Loucy (cell line): ENCODE data around the gene ARHGAP40.

Experiments used
- H2AFZ ChIP-seq: fragments of 200-600 bp; sonication (generic); 2 replicates; pipeline ENCODE4 v1.6.0; 2016; ENCODE audit warnings: antibody characterized with exemption, mild to moderate bottlenecking, low read length, moderate library complexity
- H3F3A ChIP-seq: fragments of 200-600 bp; 2 replicates; pipeline ENCODE4 v1.6.0; 2016; ENCODE audit warnings: antibody characterized with exemption, low read depth, mild to moderate bottlenecking
- H3K27me3 ChIP-seq: fragments of 200-600 bp; sonication (generic); 2 replicates; pipeline ENCODE4 v1.6.1; 2014; ENCODE audit warnings: low read length, mild to moderate bottlenecking; ENCODE audit not compliant: insufficient read depth, poor library complexity, severe bottlenecking
- H3K36me3 ChIP-seq: fragments of 200-600 bp; sonication (generic); 2 replicates; pipeline ENCODE4 v1.6.1; 2016; ENCODE audit warnings: low read length; ENCODE audit not compliant: insufficient read depth
- H3K4me1 ChIP-seq: fragments of 200-600 bp; sonication (generic); 2 replicates; pipeline ENCODE4 v1.5.1; 2014; ENCODE audit warnings: low read length, mild to moderate bottlenecking; ENCODE audit not compliant: insufficient read depth, poor library complexity, severe bottlenecking
- H3K4me2 ChIP-seq: fragments of 200-600 bp; sonication (generic); 2 replicates; pipeline ENCODE4 v1.6.0; 2014; ENCODE audit warnings: antibody characterized with exemption, low read length, low read depth, mild to moderate bottlenecking; ENCODE audit not compliant: poor library complexity, severe bottlenecking
- H3K4me3 ChIP-seq: fragments of 200-600 bp; sonication (generic); 2 replicates; pipeline ENCODE4 v1.5.1; 2014; ENCODE audit warnings: low read length, mild to moderate bottlenecking, mixed read lengths; ENCODE audit not compliant: poor library complexity, severe bottlenecking
- H3K79me2 ChIP-seq: fragments of 200-600 bp; sonication (generic); 2 replicates; pipeline ENCODE4 v1.6.1; 2014; ENCODE audit warnings: low read length; ENCODE audit not compliant: insufficient read depth
- H3K9ac ChIP-seq: fragments of 200-600 bp; sonication (generic); 2 replicates; pipeline ENCODE4 v1.6.0; 2014; ENCODE audit warnings: mild to moderate bottlenecking, low read depth, low read length, moderate library complexity; ENCODE audit not compliant: poor library complexity, severe bottlenecking
- H3K9me2 ChIP-seq: fragments of 200-600 bp; sonication (generic); replicated peaks from 2 replicates; pipeline ENCODE4 v1.6.1; 2016; ENCODE audit warnings: low read depth, low read length, mixed read lengths
- H3K9me3 ChIP-seq: fragments of 200-600 bp; sonication (generic); 2 replicates; pipeline ENCODE4 v1.6.1; 2014; ENCODE audit warnings: mild to moderate bottlenecking, antibody characterized with exemption, low read length, low read depth; ENCODE audit not compliant: insufficient read depth
- H4K20me1 ChIP-seq: fragments of 200-600 bp; sonication (generic); 2 replicates; pipeline ENCODE4 v1.6.0; 2014; ENCODE audit warnings: antibody characterized with exemption, low read length, mild to moderate bottlenecking; ENCODE audit not compliant: insufficient read depth, poor library complexity, severe bottlenecking
- EZH2phosphoT487 ChIP-seq: fragments of 200-600 bp; IDR thresholded peaks from 2 replicates; pipeline ENCODE4 v1.6.1; 2018; ENCODE audit warnings: antibody characterized with exemption, mild to moderate bottlenecking, moderate library complexity, borderline replicate concordance
- TF ChIP-seq, protein P1 (sequence below): fragments of 200-600 bp; sonication (generic); conservative IDR thresholded peaks from 2 replicates; pipeline ENCODE4 v1.5.1; 2014; ENCODE audit warnings: mild to moderate bottlenecking, antibody characterized with exemption, low read length

Gene ARHGAP40

DNA sequence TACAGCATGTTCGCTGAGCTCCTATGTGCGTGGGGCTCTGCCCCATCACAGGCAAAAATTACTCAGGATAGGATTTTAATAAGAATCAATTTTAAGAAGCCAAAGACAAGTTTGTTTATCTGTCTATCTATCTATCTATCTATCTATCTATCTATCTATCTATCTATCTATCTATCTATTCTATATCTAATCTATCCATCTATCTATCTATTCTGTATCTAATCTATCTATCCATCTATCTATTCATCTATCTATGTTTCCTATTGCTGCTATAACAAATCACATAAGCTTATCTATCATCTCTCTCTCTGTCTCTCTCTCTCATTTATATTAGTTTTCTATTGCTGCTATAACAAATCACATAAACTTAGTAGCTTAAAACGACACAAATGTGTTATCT is 1.7 kb downstream of the ARHGAP40 start:
- H3K4me1 ChIP-seq = no peaks in the 10 kb centered on the region
- no peak overlapping the region for H3K4me2 ChIP-seq
- no peak overlapping the region for H2AFZ ChIP-seq
- no peaks in the 10 kb centered on the region for H3K9me3 ChIP-seq
- H3K4me3 ChIP-seq = no peak overlapping the region
- no peaks in the 10 kb centered on the region for H3K9me2 ChIP-seq
- no peaks in the 10 kb centered on the region for H3K36me3 ChIP-seq
- no peak for TF ChIP-seq EZH2phosphoT487
- TF ChIP-seq, protein P1, sequence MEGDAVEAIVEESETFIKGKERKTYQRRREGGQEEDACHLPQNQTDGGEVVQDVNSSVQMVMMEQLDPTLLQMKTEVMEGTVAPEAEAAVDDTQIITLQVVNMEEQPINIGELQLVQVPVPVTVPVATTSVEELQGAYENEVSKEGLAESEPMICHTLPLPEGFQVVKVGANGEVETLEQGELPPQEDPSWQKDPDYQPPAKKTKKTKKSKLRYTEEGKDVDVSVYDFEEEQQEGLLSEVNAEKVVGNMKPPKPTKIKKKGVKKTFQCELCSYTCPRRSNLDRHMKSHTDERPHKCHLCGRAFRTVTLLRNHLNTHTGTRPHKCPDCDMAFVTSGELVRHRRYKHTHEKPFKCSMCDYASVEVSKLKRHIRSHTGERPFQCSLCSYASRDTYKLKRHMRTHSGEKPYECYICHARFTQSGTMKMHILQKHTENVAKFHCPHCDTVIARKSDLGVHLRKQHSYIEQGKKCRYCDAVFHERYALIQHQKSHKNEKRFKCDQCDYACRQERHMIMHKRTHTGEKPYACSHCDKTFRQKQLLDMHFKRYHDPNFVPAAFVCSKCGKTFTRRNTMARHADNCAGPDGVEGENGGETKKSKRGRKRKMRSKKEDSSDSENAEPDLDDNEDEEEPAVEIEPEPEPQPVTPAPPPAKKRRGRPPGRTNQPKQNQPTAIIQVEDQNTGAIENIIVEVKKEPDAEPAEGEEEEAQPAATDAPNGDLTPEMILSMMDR = no peak
- no peaks in the 10 kb centered on the region for H3F3A ChIP-seq
- H3K79me2 ChIP-seq = no peaks in the 10 kb centered on the region
- no peaks in the 10 kb centered on the region for H3K27me3 ChIP-seq
- H4K20me1 ChIP-seq = no peaks in the 10 kb centered on the region
- H3K9ac ChIP-seq = no peak overlapping the region

DNA sequence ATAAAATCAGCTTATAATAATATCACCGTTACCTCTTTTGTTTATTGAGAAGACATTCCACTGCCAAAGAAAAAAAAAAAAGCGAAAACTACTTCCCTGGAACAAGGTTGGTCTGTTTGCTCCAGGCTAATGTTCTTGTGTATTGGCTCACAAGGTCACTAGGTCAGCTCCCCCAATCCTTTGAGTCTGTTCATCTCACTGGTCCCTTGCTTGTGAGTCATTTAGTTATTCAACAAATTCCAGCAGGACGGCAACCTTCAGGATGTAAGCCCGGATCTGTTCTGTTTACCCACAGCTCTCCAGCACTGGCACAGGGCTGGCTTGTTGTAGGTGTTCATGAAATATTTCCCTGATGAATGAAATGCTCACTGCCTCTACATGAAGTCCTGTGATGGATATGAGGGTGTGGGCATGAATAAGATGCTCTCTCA is 3.3 kb downstream of the ARHGAP40 start:
- H3K4me3 ChIP-seq = no peak overlapping the region
- TF ChIP-seq, protein P1 = no peak
- no peak for TF ChIP-seq EZH2phosphoT487

DNA sequence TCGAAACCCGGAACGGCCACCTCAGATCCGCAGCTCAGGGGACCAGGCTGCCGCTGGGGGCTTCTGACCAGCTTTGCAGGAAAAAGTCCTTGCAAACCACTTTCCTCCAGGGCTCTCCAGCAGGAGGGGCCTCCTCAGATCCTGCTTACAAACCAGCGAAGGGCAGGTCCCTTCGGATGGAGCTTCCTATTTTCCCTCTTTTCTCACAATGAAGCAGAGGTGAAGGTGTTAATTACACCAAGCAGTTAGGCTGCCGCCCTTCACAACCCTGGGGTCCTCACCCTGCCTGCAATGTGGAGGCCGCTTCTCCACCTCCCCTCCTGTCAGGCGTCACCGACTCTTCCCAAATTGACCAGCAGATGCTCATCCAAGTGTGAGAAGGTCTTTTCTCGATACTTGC is 5.7 kb downstream of the ARHGAP40 start:
- Histone ChIP-seq H4K20me1 (no peaks in the 10 kb centered on the region), H3K27me3 (no peaks in the 10 kb centered on the region), H3K4me3 (no peak overlapping the region), H3K4me2 (no peak overlapping the region), H2AFZ (no peak overlapping the region), H3K9me3 (no peaks in the 10 kb centered on the region), H3F3A (no peaks in the 10 kb centered on the region), H3K79me2 (no peaks in the 10 kb centered on the region), H3K9ac (no peak overlapping the region), H3K36me3 (no peaks in the 10 kb centered on the region), H3K9me2 (no peaks in the 10 kb centered on the region), H3K4me1 (no peaks in the 10 kb centered on the region)
- TF ChIP-seq, protein P1 = no peak
- TF ChIP-seq EZH2phosphoT487 = no peak

More for the DNA sequence above, 3.3 kb downstream of the ARHGAP40 start:
- Histone ChIP-seq H3K79me2 (no peaks in the 10 kb centered on the region), H4K20me1 (no peaks in the 10 kb centered on the region), H3K27me3 (no peaks in the 10 kb centered on the region), H3K4me1 (no peaks in the 10 kb centered on the region), H3K4me2 (no peak overlapping the region), H3K9me3 (no peaks in the 10 kb centered on the region), H3F3A (no peaks in the 10 kb centered on the region), H3K9me2 (no peaks in the 10 kb centered on the region), H3K36me3 (no peaks in the 10 kb centered on the region), H2AFZ (no peak overlapping the region), H3K9ac (no peak overlapping the region)
